HepG2 (cell line): ENCODE results near the gene THOC5.

Experiments used
- CBX5 ChIP-seq: sonication (generic); formaldehyde crosslinking; IDR thresholded peaks from 2 replicates; pipeline ENCODE4 v1.4.0; 2020; ENCODE audit warnings: missing genetic modification reagents, borderline replicate concordance
- CREM ChIP-seq, 2 experiments: sonication (generic) in 1 of 2; formaldehyde crosslinking in 1 of 2; IDR thresholded peaks; 2 replicates each; pipeline versions ENCODE4 v1.4.0 to v1.6.1; 2016 to 2020; ENCODE audit warnings: antibody characterized with exemption in 1 of 2, mild to moderate bottlenecking in 1 of 2, missing genetic modification reagents in 1 of 2
- EZH2 ChIP-seq: conservative IDR thresholded peaks from 2 replicates; pipeline ENCODE4 v1.6.1; 2012; ENCODE audit warnings: mild to moderate bottlenecking, low read depth, low read length, moderate library complexity
- HDAC2 ChIP-seq: sonication (generic); formaldehyde crosslinking; IDR thresholded peaks from 2 replicates; pipeline ENCODE4 v1.4.0; 2020; ENCODE audit warnings: missing genetic modification reagents
- HOXA7 ChIP-seq: sonication (generic); formaldehyde crosslinking; IDR thresholded peaks from 2 replicates; pipeline ENCODE4 v1.8.1; 2022; ENCODE audit warnings: mild to moderate bottlenecking, missing genetic modification reagents, moderate library complexity
- PRDM10 ChIP-seq: sonication (generic); formaldehyde crosslinking; IDR thresholded peaks from 2 replicates; pipeline ENCODE4 v1.4.0; 2020; ENCODE audit warnings: low read depth, missing genetic modification reagents
- RAD21 ChIP-seq: fragments of 450-650 bp; formaldehyde crosslinking; IDR thresholded peaks from 2 replicates; pipeline ENCODE4 v1.5.0; 2020; ENCODE audit warnings: mild to moderate bottlenecking
- ZBTB44 ChIP-seq: sonication (generic); formaldehyde crosslinking; IDR thresholded peaks from 2 replicates; pipeline ENCODE4 v1.4.0; 2020; ENCODE audit warnings: missing genetic modification reagents
- ZNF572 ChIP-seq: sonication (generic); formaldehyde crosslinking; IDR thresholded peaks from 2 replicates; pipeline ENCODE4 v1.5.1; 2020; ENCODE audit warnings: mild to moderate bottlenecking, missing genetic modification reagents
- ZNF644 ChIP-seq: IDR thresholded peaks from 2 replicates; pipeline ENCODE4 v1.6.1; 2016; ENCODE audit warnings: low read depth
- ZNF883 ChIP-seq: sonication (generic); formaldehyde crosslinking; IDR thresholded peaks from 2 replicates; pipeline ENCODE4 v1.5.1; 2020; ENCODE audit warnings: mild to moderate bottlenecking, missing genetic modification reagents; ENCODE audit errors: not compliant biosample characterization
- TF ChIP-seq, protein P1 (sequence below): sonication (generic); formaldehyde crosslinking; IDR thresholded peaks from 2 replicates; pipeline ENCODE4 v1.4.0; 2020; ENCODE audit warnings: mild to moderate bottlenecking, missing genetic modification reagents
- TF ChIP-seq, protein P2 (sequence below): sonication (generic); formaldehyde crosslinking; IDR thresholded peaks from 2 replicates; pipeline ENCODE4 v1.4.0; 2020; ENCODE audit warnings: missing genetic modification reagents
- TF ChIP-seq, protein P3 (sequence below): sonication (generic); formaldehyde crosslinking; IDR thresholded peaks from 2 replicates; pipeline ENCODE4 v1.4.0; 2020; ENCODE audit warnings: mild to moderate bottlenecking, missing genetic modification reagents

DNA sequence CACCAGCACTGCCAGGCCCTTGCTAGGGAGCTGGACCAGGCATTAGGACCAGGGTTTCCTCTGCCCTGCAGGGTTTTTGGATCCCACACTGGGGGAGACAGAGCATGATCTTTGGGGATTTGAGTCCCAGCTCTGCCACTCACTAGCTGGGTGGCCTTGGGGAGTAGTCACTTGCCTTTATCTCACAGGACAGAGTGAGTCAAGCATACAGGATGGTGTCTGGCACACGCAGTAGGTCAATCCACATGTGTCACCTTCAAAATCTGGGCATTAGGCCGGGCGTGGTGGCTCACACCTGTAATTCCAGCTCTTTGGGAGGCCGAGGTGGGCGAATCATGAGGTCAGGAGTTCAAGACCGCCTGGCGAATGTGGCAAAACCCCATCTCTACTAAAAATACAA, 70.8 kb downstream of the THOC5 start:
- TF ChIP-seq HOXA7, result no peak
- TF ChIP-seq HDAC2, result no peak
- TF ChIP-seq PRDM10 (CRISPR knock-in tag), result no peak
- no peak for TF ChIP-seq ZNF883 (CRISPR knock-in tag)
- TF ChIP-seq ZNF572, result no peak
- TF ChIP-seq RAD21 (CRISPR knock-in tag), result no peak
- TF ChIP-seq, protein P1, sequence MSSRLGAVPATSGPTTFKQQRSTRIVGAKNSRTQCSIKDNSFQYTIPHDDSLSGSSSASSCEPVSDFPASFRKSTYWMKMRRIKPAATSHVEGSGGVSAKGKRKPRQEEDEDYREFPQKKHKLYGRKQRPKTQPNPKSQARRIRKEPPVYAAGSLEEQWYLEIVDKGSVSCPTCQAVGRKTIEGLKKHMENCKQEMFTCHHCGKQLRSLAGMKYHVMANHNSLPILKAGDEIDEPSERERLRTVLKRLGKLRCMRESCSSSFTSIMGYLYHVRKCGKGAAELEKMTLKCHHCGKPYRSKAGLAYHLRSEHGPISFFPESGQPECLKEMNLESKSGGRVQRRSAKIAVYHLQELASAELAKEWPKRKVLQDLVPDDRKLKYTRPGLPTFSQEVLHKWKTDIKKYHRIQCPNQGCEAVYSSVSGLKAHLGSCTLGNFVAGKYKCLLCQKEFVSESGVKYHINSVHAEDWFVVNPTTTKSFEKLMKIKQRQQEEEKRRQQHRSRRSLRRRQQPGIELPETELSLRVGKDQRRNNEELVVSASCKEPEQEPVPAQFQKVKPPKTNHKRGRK (CRISPR knock-in tag), result no peak
- no peak for TF ChIP-seq CBX5 (CRISPR knock-in tag)
- TF ChIP-seq, protein P2, sequence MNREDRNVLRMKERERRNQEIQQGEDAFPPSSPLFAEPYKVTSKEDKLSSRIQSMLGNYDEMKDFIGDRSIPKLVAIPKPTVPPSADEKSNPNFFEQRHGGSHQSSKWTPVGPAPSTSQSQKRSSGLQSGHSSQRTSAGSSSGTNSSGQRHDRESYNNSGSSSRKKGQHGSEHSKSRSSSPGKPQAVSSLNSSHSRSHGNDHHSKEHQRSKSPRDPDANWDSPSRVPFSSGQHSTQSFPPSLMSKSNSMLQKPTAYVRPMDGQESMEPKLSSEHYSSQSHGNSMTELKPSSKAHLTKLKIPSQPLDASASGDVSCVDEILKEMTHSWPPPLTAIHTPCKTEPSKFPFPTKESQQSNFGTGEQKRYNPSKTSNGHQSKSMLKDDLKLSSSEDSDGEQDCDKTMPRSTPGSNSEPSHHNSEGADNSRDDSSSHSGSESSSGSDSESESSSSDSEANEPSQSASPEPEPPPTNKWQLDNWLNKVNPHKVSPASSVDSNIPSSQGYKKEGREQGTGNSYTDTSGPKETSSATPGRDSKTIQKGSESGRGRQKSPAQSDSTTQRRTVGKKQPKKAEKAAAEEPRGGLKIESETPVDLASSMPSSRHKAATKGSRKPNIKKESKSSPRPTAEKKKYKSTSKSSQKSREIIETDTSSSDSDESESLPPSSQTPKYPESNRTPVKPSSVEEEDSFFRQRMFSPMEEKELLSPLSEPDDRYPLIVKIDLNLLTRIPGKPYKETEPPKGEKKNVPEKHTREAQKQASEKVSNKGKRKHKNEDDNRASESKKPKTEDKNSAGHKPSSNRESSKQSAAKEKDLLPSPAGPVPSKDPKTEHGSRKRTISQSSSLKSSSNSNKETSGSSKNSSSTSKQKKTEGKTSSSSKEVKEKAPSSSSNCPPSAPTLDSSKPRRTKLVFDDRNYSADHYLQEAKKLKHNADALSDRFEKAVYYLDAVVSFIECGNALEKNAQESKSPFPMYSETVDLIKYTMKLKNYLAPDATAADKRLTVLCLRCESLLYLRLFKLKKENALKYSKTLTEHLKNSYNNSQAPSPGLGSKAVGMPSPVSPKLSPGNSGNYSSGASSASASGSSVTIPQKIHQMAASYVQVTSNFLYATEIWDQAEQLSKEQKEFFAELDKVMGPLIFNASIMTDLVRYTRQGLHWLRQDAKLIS (CRISPR knock-in tag), result no peak
- TF ChIP-seq EZH2, result no peak
- no peak for TF ChIP-seq CREM (IDR thresholded peaks at IDR 0.05)
- TF ChIP-seq CREM (CRISPR knock-in tag; IDR thresholded peaks at IDR 0.05), result no peak
- TF ChIP-seq ZNF644 (CRISPR knock-in tag), result no peak
- TF ChIP-seq, protein P3, sequence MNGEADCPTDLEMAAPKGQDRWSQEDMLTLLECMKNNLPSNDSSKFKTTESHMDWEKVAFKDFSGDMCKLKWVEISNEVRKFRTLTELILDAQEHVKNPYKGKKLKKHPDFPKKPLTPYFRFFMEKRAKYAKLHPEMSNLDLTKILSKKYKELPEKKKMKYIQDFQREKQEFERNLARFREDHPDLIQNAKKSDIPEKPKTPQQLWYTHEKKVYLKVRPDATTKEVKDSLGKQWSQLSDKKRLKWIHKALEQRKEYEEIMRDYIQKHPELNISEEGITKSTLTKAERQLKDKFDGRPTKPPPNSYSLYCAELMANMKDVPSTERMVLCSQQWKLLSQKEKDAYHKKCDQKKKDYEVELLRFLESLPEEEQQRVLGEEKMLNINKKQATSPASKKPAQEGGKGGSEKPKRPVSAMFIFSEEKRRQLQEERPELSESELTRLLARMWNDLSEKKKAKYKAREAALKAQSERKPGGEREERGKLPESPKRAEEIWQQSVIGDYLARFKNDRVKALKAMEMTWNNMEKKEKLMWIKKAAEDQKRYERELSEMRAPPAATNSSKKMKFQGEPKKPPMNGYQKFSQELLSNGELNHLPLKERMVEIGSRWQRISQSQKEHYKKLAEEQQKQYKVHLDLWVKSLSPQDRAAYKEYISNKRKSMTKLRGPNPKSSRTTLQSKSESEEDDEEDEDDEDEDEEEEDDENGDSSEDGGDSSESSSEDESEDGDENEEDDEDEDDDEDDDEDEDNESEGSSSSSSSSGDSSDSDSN (CRISPR knock-in tag), result no peak
- TF ChIP-seq ZBTB44 (CRISPR knock-in tag), result no peak
